Esophagus squamous epithelium (tissue), 5 donors: Measurements from ENCODE around the gene DARS2. TPM values are rescaled to one million over a fixed set of nuclear protein-coding genes. Genes with fewer than 3 reads are reported as not detected.
"Not testable (repeated sequence)": the region's sequence is repeated elsewhere in the genome, so short reads cannot be mapped to it uniquely, and the experiment has no call there.

Experiments
- DNase-seq: peaks from one replicate; lab custom pipeline; 2025; lab: John Stamatoyannopoulos, UW
- H3K27ac ChIP-seq, 4 donors: fragments of 200-600 bp; sonication (generic); one replicate each; pipeline ENCODE4 v1.5.1; 2016 to 2019; ENCODE audit warnings: mild to moderate bottlenecking in 1 of 4
- H3K27me3 ChIP-seq, 4 donors: fragments of 200-600 bp; sonication (generic); 1 replicate in 3 of 4; 2 replicates in 1 of 4; pipeline versions ENCODE4 v1.5.1 to v1.6.0; 2017 to 2021; ENCODE audit warnings: antibody characterized with exemption in 1 of 4
- H3K36me3 ChIP-seq, 3 donors: fragments of 200-600 bp; sonication (generic); one replicate each; pipeline ENCODE4 v1.5.1; 2016 to 2019
- H3K4me1 ChIP-seq, 3 donors: fragments of 200-600 bp; sonication (generic); one replicate each; pipeline ENCODE4 v1.5.1; 2017 to 2019
- H3K4me3 ChIP-seq, 4 donors: fragments of 200-600 bp; sonication (generic); 1 replicate in 3 of 4; 2 replicates in 1 of 4; pipeline ENCODE4 v1.5.1; 2016 to 2019; ENCODE audit warnings: mild to moderate bottlenecking in 2 of 4, moderate library complexity in 1 of 4
- H3K9me3 ChIP-seq, 3 donors: fragments of 200-600 bp; sonication (generic); one replicate each; pipeline ENCODE4 v1.5.1; 2016 to 2019
- POLR2A ChIP-seq, 4 donors: fragments of 450-650 bp; IDR thresholded peaks; one replicate each; pipeline ENCODE4 v1.6.1; 2017; ENCODE audit warnings: antibody characterized with exemption in 4 of 4, mild to moderate bottlenecking in 4 of 4, moderate library complexity in 3 of 4
- WGBS, 2 donors: methylation state at CpG; one replicate each; pipeline ENCODE4 v1.1.5; 2018; 5-methylcytosine and 5-hydroxymethylcytosine counted together
- intact Hi-C: fragments of 100-400 bp; cut with DNase I; formaldehyde crosslinking; loops from one replicate; pipeline ENCODE4 v1.15.0; 2022
- total RNA-seq, 4 donors: library from RNA; depleted of rRNA; stranded (reverse); fragments of >200 nt; gene quantifications; one replicate each; pipeline ENCODE4 v1.1.0, GENCODE V29; 2016
- TF ChIP-seq, protein P1 (sequence below), 6 experiments: fragments of 450-650 bp in 4 of 6; fragments of 200-600 bp in 2 of 6; sonication (generic) in 2 of 6; IDR thresholded peaks; one replicate each; pipeline ENCODE4 v1.5.1; 2016 to 2019; ENCODE audit warnings: antibody characterized with exemption in 6 of 6, mild to moderate bottlenecking in 4 of 6, moderate library complexity in 4 of 6
- donor health status: DM: yes; HTN: yes; CAD: no.

The DARS2 gene
- total RNA-seq, 4 donors from 2014 or later, result 6.6 to 14.7 (median 9.9) TPM

DNA sequence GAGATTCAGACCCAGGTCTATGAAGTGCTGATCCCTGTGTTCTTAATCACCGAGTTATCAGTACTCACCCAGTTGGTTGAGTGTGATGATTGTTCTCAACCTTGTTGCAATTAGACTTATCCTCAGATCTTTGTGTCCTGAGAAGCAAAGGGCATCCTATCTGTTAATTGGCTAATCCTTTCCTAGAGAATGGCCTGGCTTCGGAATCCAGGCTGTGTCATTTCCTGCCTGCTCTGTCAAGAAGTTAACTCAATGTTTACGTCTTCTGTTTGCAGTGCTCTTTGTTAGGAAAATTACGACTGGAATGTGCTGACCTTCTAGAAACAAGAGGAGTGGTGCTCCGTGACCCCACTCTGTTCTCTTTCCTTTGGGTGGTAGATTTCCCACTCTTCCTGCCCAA lies 28.6 kb downstream of the DARS2 start:
- peaks cover 0 to 18% (median 0%) of the 10 kb centered on the region in 3 donors for H3K4me1 ChIP-seq
- H3K4me3 ChIP-seq, result no peak overlapping the region
- peak overlapping the region in 3 of 4 donors; percentile 38 to 49 (median 48) for H3K27ac ChIP-seq
- no peak for TF ChIP-seq POLR2A (IDR thresholded peaks at IDR 0.05)
- TF ChIP-seq, protein P1, sequence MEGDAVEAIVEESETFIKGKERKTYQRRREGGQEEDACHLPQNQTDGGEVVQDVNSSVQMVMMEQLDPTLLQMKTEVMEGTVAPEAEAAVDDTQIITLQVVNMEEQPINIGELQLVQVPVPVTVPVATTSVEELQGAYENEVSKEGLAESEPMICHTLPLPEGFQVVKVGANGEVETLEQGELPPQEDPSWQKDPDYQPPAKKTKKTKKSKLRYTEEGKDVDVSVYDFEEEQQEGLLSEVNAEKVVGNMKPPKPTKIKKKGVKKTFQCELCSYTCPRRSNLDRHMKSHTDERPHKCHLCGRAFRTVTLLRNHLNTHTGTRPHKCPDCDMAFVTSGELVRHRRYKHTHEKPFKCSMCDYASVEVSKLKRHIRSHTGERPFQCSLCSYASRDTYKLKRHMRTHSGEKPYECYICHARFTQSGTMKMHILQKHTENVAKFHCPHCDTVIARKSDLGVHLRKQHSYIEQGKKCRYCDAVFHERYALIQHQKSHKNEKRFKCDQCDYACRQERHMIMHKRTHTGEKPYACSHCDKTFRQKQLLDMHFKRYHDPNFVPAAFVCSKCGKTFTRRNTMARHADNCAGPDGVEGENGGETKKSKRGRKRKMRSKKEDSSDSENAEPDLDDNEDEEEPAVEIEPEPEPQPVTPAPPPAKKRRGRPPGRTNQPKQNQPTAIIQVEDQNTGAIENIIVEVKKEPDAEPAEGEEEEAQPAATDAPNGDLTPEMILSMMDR (IDR thresholded peaks at IDR 0.05), result no peak
- no peak for DNase-seq
- H3K9me3 ChIP-seq, result no peaks in the 10 kb centered on the region
- intact Hi-C loops, result no loop called here
- WGBS, 2 donors, result 47 to 73% methylated on average over 5 of the region's 5 CpGs
- no peaks in the 10 kb centered on the region for H3K27me3 ChIP-seq
- H3K36me3 ChIP-seq, result peaks cover 0 to 90% (median 5%) of the 10 kb centered on the region in 3 donors

GRCh38 chr1:173856014-173856413 lies 31.5 kb downstream of the DARS2 start:
- TF ChIP-seq, protein P1 (IDR thresholded peaks at IDR 0.05), result no peak
- TF ChIP-seq POLR2A (IDR thresholded peaks at IDR 0.05), result no peak
- 74 to 83% methylated on average over 1 of the region's 1 CpG for WGBS, 2 donors

DNA sequence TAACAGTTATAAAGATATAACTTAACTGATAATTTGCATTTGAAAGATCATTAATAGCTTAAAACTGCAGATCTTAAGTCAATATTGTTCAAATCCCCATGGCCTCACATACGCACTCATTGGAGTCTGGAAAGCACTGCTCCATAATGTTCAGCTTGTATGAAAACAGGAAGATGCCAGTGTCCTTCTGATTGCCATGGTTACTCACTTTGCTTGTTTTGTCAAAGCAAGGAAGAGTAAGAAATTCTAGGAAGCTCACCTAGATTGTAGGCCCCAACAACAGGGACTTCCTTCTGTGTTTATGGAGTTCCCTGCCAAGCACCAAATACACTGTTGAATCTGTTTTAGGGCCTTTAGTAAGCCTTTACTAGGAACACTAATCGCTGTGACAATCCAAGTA lies 32.4 kb downstream of the DARS2 start:
- H3K27me3 ChIP-seq, result no peaks in the 10 kb centered on the region
- no peak overlapping the region for H3K4me3 ChIP-seq
- no peak for DNase-seq
- H3K36me3 ChIP-seq, result peaks cover 0 to 92% (median 5%) of the 10 kb centered on the region in 3 donors
- H3K9me3 ChIP-seq, result no peaks in the 10 kb centered on the region
- intact Hi-C loops, result no loop called here
- WGBS, 2 donors, result 95 to 100% methylated on average over 2 of the region's 2 CpGs
- TF ChIP-seq, protein P1 (IDR thresholded peaks at IDR 0.05), result no peak
- no peak for TF ChIP-seq POLR2A (IDR thresholded peaks at IDR 0.05)
- no peak overlapping the region for H3K27ac ChIP-seq
- peaks cover 0 to 15% (median 0%) of the 10 kb centered on the region in 3 donors for H3K4me1 ChIP-seq

More at GRCh38 chr1:173856014-173856413, 31.5 kb downstream of the DARS2 start:
- no peak for DNase-seq
- Histone ChIP-seq H3K27ac (no peak overlapping the region), H3K4me3 (no peak overlapping the region), H3K4me1 (peaks cover 0 to 18% (median 0%) of the 10 kb centered on the region in 3 donors), H3K36me3 (peaks cover 0 to 92% (median 5%) of the 10 kb centered on the region in 3 donors), H3K27me3 (no peaks in the 10 kb centered on the region), H3K9me3 (no peaks in the 10 kb centered on the region)
- intact Hi-C loops, result no loop called here

- Histone ChIP-seq H3K27me3 (no peaks in the 10 kb centered on the region), H3K27ac (no peak overlapping the region), H3K4me3 (no peak overlapping the region), H3K9me3 (no peaks in the 10 kb centered on the region), H3K4me1 (peaks cover 0 to 10% (median 0%) of the 10 kb centered on the region in 3 donors), H3K36me3 (peaks cover 0 to 96% (median 5%) of the 10 kb centered on the region in 3 donors)
- TF ChIP-seq, protein P1 (IDR thresholded peaks at IDR 0.05), result no peak
- no peak for TF ChIP-seq POLR2A (IDR thresholded peaks at IDR 0.05)
- DNase-seq, result no peak
- intact Hi-C loops, result no loop called here
- 80 to 81% methylated on average over 4 of the region's 4 CpGs for WGBS, 2 donors
Observed at GRCh38 chr1:173857363-173857917, 33.0 kb downstream of the DARS2 start.

DNA sequence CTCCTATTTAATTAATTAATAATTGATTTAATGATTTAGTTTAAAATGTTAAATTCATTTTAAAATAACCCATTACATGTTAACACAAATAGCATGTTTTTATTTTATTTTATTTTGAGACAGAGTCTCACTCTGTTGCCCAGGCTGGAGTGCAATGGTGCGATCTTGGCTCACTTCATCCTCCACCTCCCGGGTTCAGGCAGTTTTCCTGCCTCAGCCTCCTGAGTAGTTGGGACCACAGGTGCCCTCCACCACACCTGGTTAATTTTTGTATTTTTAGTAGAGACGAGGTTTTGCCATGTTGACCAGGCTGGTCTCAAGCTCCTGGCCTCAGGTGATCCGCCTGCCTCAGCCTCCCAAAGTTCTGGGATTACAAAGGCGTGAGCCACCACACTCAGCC lies 35.1 kb downstream of the DARS2 start:
- peaks cover 8 to 97% (median 17%) of the 10 kb centered on the region in 3 donors for H3K36me3 ChIP-seq
- 90 to 99% methylated on average over 5 of the region's 5 CpGs for WGBS, 2 donors
- DNase-seq, result not testable (repeated sequence)

More for the DNA sequence above, 35.1 kb downstream of the DARS2 start:
- H3K4me3 ChIP-seq, H3K4me1 ChIP-seq, H3K27ac ChIP-seq, H3K27me3 ChIP-seq, H3K9me3 ChIP-seq, intact Hi-C loops: not testable (repeated sequence)
